Measurements from ENCODE around the gene MRPL20. TPM values are rescaled to one million over a fixed set of nuclear protein-coding genes. Genes with fewer than 3 reads are reported as not detected.
A peak's percentile ranks its signal among the peaks of the same experiment; 100 is the strongest.
"Not testable (repeated sequence)": the region's sequence is repeated elsewhere in the genome, so short reads cannot be mapped to it uniquely, and the experiment has no call there.

MRPL20 gene
- total RNA-seq = 100 to 1,000 TPM in 3 of 4 donors, 10 to 100 TPM in 1; 93.6 to 119 (median 109) TPM

- peak within 1 kb of the TSS; percentile 89 for H3K27ac ChIP-seq
- H3K9me3 ChIP-seq = no peaks in the 10 kb centered on the region
- no peaks in the 10 kb centered on the region for H3K27me3 ChIP-seq
- under 1% methylated on average over 30 of the region's 98 CpGs for WGBS
- TF ChIP-seq POLR2A (IDR thresholded peaks at IDR 0.05) = peak; percentile 24 to 82
- TF ChIP-seq POLR2AphosphoS5 (IDR thresholded peaks at IDR 0.05) = peak; percentile 56 to 99 (median 92)
- TF ChIP-seq EP300 (IDR thresholded peaks at IDR 0.05) = no peak
- TF ChIP-seq CTCF (IDR thresholded peaks at IDR 0.05) = no peak
- DNase-seq (ENCODE audit: low spot score in 2 of 2) = peak; percentile 97 to 98
- peaks cover 30% of the 10 kb centered on the region for H3K4me1 ChIP-seq
- peaks cover 39% of the 10 kb centered on the region for H3K36me3 ChIP-seq
- peak within 1 kb of the TSS; percentile 69 for H3K4me3 ChIP-seq
These were observed at the start of gene MRPL20 for GRCh38 chr1:1406821-1407635. Gene MRPL20, minus strand, starts transcription at chr1:1407293. Its CDS starts 76 bp downstream, at chr1:1407217.

GRCh38 chr1:1456683-1457255 is 49.7 kb upstream of the MRPL20 start:
- not testable (repeated sequence) for H3K36me3 ChIP-seq; H3K4me1 ChIP-seq; H3K27me3 ChIP-seq; H3K4me3 ChIP-seq; DNase-seq (ENCODE audit: low spot score in 2 of 2); H3K27ac ChIP-seq; H3K9me3 ChIP-seq
- 88% methylated on average over 12 of the region's 22 CpGs for WGBS

GRCh38 chr1:1455934-1456333 is 48.8 kb upstream of the MRPL20 start:
- not testable (repeated sequence) for DNase-seq (ENCODE audit: low spot score in 2 of 2); H3K27me3 ChIP-seq; H3K9me3 ChIP-seq; H3K4me3 ChIP-seq; H3K4me1 ChIP-seq; H3K36me3 ChIP-seq; H3K27ac ChIP-seq
- no CpG with 5 or more reads among the region's 15 CpGs for WGBS

- H3K9me3 ChIP-seq = no peaks in the 10 kb centered on the region
- DNase-seq (ENCODE audit: low spot score in 2 of 2) = no peak
- H3K4me3 ChIP-seq = no peak overlapping the region
- no peaks in the 10 kb centered on the region for H3K36me3 ChIP-seq
- no peak for TF ChIP-seq POLR2A (IDR thresholded peaks at IDR 0.05)
- no peak for TF ChIP-seq POLR2AphosphoS5 (IDR thresholded peaks at IDR 0.05)
- TF ChIP-seq EP300 (IDR thresholded peaks at IDR 0.05) = no peak
- no peak for TF ChIP-seq CTCF (IDR thresholded peaks at IDR 0.05)
- H3K27me3 ChIP-seq = no peaks in the 10 kb centered on the region
- no peaks in the 10 kb centered on the region for H3K4me1 ChIP-seq
- WGBS = 65% methylated on average over 20 of the region's 30 CpGs
- no peak overlapping the region for H3K27ac ChIP-seq
These were observed 48.3 kb upstream of the MRPL20 start for GRCh38 chr1:1455366-1455884.

DNA sequence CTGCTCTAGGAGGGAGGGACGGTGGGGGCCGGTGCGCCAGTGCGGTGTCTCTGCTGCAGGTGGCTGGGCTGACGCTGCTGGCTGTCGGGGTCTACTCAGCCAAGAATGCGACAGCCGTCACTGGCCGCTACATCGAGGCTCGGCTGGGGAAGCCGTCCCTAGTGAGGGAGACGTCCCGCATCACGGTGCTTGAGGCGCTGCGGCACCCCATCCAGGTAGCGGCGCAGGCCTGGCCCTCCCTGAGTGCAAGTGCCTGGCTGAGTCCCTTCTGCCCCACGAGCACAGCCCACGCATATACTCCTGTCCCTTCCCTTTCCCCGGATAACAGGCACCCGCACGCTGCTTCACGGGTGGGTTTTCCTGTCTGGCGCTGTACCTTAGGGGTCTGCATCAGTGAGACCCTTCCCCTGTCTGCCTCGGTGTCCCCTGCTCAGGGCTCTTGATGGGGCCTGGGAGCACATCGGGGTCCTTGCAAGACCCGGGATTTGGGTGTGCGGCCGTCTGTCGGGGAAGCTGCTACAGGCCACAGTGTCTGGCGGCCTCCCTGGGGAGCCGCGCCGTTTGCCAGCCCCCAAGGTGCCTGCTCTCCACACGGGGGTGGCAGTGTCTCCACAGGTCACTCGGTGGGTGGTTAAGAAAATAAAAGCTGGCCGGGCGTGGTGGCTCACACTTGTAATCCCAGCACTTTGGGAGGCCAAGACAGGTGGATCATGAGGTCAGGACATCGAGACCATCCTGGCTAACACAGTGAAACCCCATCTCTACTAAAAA is 47.4 kb upstream of the MRPL20 start:
- not testable (repeated sequence) for H3K9me3 ChIP-seq; H3K36me3 ChIP-seq; H3K27me3 ChIP-seq; H3K4me1 ChIP-seq; DNase-seq (ENCODE audit: low spot score in 2 of 2); H3K4me3 ChIP-seq; H3K27ac ChIP-seq
- WGBS = 95% methylated on average over 5 of the region's 41 CpGs

DNA sequence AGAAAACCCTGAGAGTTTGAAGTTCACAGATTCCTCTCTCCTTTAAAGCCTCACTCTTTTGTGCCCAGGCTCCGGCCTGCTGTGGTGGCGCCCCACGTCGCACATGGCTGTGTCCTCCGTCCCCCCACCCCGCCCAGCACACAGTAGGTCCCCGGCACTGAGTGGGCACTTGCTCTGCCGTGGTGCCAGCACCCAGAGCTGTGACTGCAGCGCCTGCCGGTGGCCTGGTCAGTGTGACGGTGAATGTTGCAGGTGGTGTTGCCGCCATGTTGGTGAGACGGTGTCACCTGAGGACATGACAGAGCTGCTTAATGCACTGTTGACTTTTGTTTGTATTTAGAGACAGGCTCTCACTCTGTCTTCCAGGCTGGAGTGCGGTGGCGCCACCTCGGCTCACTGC is 45.8 kb upstream of the MRPL20 start:
- H3K4me3 ChIP-seq = no peak overlapping the region
- no peak for TF ChIP-seq EP300 (IDR thresholded peaks at IDR 0.05)
- TF ChIP-seq POLR2A (IDR thresholded peaks at IDR 0.05) = no peak
- no peak for TF ChIP-seq POLR2AphosphoS5 (IDR thresholded peaks at IDR 0.05)
- no peak for TF ChIP-seq CTCF (IDR thresholded peaks at IDR 0.05)

DNA sequence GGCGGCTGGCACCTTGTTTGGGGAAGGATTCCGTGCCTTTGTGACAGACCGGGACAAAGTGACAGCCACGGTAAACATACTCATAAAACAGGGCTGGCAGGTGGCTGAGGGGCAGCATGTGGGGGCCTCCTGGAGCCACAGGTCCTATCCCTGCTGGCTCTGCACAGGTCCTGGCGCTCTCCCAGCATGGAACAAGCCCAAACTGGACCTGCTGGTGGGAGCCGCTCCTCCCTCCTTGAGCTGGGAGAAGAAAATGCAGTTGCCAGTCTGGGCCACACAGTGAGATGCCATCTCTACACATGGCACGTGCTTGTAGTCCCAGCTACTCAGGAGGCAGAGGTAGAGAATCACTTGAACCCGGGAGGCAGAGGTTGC is 45.3 kb upstream of the MRPL20 start:
- not testable (repeated sequence) for H3K4me1 ChIP-seq; H3K36me3 ChIP-seq; H3K27me3 ChIP-seq; H3K4me3 ChIP-seq; DNase-seq (ENCODE audit: low spot score in 2 of 2); H3K27ac ChIP-seq; H3K9me3 ChIP-seq
- WGBS = 68% methylated on average over 8 of the region's 8 CpGs

More for the DNA sequence above, 45.8 kb upstream of the MRPL20 start:
- no peaks in the 10 kb centered on the region for H3K9me3 ChIP-seq
- no peaks in the 10 kb centered on the region for H3K27me3 ChIP-seq
- no peak overlapping the region for H3K27ac ChIP-seq
- H3K36me3 ChIP-seq = no peaks in the 10 kb centered on the region
- no peaks in the 10 kb centered on the region for H3K4me1 ChIP-seq
- no peak for DNase-seq (ENCODE audit: low spot score in 2 of 2)
- 96% methylated on average over 15 of the region's 16 CpGs for WGBS

All from suprapubic skin (tissue), 4 donors.